Measurements from ENCODE around the gene KLHL14.
A peak's percentile ranks its signal among the peaks of the same experiment; 100 is the strongest.

KLHL14 gene

DNA sequence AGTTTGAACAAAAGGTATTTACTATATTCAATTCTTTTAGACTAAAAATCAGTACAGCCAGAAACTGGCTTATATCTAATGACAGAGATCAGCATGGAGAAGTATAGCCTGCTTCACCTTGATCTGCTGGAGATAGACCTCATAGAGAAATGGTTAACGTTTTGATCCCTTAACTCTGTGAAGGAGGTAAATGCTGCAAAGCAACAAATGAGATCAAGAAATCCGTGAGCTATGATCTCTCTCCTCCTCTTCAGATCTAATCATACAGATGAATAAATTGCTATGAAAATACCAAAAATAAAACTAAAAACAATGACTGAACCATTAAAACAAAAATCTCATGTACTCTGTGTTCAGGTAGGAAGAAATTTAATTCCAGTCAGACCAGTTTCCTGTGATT lies 42.8 kb downstream of the KLHL14 start:
- TF ChIP-seq, protein P1, sequence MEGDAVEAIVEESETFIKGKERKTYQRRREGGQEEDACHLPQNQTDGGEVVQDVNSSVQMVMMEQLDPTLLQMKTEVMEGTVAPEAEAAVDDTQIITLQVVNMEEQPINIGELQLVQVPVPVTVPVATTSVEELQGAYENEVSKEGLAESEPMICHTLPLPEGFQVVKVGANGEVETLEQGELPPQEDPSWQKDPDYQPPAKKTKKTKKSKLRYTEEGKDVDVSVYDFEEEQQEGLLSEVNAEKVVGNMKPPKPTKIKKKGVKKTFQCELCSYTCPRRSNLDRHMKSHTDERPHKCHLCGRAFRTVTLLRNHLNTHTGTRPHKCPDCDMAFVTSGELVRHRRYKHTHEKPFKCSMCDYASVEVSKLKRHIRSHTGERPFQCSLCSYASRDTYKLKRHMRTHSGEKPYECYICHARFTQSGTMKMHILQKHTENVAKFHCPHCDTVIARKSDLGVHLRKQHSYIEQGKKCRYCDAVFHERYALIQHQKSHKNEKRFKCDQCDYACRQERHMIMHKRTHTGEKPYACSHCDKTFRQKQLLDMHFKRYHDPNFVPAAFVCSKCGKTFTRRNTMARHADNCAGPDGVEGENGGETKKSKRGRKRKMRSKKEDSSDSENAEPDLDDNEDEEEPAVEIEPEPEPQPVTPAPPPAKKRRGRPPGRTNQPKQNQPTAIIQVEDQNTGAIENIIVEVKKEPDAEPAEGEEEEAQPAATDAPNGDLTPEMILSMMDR (IDR thresholded peaks at IDR 0.05; ENCODE audit: control insufficient read depth, extremely low read depth, insufficient read depth), result no peak
- DNase-seq (ENCODE audit: low read depth), result no peak
- H3K4me3 ChIP-seq (ENCODE audit: low read depth, low read length), result peak overlapping the region; percentile 59

DNA sequence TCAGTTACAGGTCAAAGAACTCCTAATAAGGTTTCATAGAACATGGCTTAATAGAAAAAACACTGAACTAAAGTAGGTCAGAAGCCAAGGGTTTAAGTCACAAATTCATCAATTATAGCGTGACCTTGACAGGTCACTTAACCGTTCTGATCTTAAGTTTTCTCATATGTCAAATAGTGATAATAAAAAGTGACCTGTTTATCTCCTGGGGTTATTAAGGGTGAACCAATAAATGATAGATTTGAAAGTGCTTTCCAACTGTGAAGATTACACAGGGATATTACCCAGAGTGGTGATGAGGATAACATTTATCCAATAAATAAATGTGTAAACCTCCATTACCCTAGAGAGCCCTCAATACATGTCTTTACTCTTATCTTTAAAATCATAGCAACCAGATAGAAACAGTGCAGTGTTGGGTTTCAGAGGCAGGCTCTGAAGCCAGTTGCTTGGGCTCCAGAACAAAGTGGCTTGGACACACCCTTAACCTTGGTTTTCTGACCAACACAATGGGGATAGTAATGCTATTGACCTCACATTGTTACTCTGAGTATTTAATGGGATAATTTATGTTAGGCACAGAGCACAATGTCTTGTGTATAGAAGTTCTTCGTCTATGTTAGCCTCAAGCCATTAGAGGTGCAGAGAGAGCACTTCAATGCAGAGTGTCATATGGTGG lies 48.6 kb downstream of the KLHL14 start:
- TF ChIP-seq, protein P1 (IDR thresholded peaks at IDR 0.05; ENCODE audit: control insufficient read depth, extremely low read depth, insufficient read depth), result no peak
- no peak for DNase-seq (ENCODE audit: low read depth)
- no peak overlapping the region for H3K4me3 ChIP-seq (ENCODE audit: low read depth, low read length)

DNA sequence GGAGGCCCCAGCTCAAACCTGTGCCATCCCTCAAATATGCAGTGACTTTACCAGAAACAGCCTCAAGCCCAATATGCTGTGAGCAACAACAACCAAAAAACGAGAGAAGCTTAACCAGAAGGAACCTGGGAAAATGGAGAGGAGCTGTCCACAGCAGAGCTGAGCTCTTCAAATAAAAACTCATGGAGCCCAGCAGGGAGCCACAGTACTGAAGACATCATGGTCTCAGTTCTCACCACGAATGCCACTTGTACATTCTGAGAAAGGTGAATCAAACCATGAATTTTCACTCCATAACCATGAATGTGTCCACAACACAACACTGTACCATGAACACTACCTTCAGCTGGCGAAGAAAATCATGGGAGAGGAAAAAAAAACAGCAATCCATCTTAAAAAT lies 50.5 kb downstream of the KLHL14 start:
- DNase-seq (ENCODE audit: low read depth), result no peak
- TF ChIP-seq, protein P1 (IDR thresholded peaks at IDR 0.05; ENCODE audit: control insufficient read depth, extremely low read depth, insufficient read depth), result no peak
- no peak overlapping the region for H3K4me3 ChIP-seq (ENCODE audit: low read depth, low read length)

DNA sequence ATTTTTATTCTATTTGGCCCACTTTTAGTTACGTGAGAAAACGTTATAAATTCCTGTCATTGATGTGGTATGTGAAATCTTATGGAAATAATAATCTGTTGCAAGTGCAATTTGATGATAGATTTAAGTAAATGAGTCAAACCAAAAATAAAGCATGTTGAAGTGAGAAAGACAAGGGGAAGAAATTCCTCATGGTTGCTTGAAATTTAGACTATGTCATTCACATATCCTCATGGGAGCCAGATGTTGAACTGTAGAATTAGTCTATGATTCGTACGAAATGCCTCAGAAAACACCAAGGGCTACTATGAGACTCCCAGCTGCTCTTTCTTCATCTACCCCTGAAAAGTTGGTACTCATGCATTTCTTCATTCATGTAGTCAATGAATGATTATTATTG lies 55.7 kb downstream of the KLHL14 start:
- no peak overlapping the region for H3K4me3 ChIP-seq (ENCODE audit: low read depth, low read length)
- no peak for DNase-seq (ENCODE audit: low read depth)
- TF ChIP-seq, protein P1 (IDR thresholded peaks at IDR 0.05; ENCODE audit: control insufficient read depth, extremely low read depth, insufficient read depth), result no peak

DNA sequence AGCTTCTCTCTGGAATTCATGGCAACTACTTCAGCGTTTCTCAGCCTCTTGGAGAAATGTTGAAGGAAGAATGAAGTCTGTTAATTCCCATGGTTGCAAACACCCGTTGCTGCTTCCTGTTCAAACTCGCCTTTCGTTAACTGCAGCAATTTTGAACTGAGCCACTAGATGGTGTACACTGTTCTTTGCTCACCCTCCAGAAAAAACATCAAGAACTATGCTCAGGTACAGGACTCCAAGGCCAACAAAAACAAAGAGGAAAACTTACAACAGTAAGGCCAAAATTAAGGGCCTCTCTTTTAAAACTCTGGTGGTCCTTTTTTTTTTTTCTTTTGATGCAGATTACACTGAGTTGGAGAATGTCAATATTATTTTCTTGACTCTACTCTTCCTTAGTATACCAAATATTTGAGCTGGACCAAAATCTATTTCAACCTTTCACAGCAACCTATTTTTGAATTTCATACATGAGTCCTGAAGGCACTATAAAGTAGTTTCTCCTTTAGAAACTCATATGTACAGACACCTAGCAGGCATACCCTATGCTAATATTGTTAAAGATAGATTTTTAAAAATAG lies 58.2 kb downstream of the KLHL14 start:
- DNase-seq (ENCODE audit: low read depth), result peak; percentile 42
- TF ChIP-seq, protein P1 (IDR thresholded peaks at IDR 0.05; ENCODE audit: control insufficient read depth, extremely low read depth, insufficient read depth), result peak; percentile 94
- no peak overlapping the region for H3K4me3 ChIP-seq (ENCODE audit: low read depth, low read length)

DNA sequence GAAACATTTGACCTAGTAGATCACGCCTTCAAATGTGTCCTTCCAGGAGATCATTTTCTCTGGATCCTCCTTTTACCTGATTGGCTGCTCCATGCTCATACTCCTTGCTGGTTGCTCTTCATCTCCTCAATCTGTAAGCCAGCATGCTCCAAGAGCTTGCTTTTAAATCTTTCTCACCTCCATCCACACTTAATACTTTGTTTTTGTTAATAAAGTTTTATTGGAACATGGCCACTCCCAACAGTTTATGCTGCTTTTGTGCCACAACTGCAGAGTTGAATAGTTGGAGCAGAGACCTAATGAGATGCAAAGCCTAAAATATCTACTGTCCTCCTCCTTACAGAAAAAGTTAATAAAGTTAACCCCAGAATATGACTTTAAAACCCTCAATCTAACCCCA lies 60.0 kb downstream of the KLHL14 start:
- TF ChIP-seq, protein P1 (IDR thresholded peaks at IDR 0.05; ENCODE audit: control insufficient read depth, extremely low read depth, insufficient read depth), result no peak
- no peak for DNase-seq (ENCODE audit: low read depth)
- no peak overlapping the region for H3K4me3 ChIP-seq (ENCODE audit: low read depth, low read length)

DNA sequence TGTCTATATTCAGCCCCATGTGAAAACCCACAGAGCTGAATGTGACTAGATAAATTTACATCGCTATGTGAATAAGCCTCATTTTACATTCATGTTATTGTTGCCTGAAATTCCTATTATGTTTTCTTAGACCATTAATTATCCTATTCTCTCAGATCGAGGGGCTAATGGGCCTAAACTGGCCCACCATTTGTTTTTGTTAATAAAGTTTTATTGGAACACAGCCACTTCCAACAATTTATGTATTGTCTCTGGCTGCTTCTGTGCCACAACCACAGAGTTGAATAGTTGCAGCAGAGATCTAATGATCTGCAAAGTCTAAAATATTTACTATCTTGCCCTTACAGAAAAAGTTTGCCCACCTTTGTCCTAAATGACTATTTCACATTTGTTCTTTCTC lies 61.0 kb downstream of the KLHL14 start:
- DNase-seq (ENCODE audit: low read depth), result no peak

More for the DNA sequence above, 61.0 kb downstream of the KLHL14 start:
- TF ChIP-seq, protein P1 (IDR thresholded peaks at IDR 0.05; ENCODE audit: control insufficient read depth, extremely low read depth, insufficient read depth), result no peak
- no peak overlapping the region for H3K4me3 ChIP-seq (ENCODE audit: low read depth, low read length)

Measured in LNCaP clone FGC (cell line).